ENCODE results near the gene SH3TC1.

- no peak for TF ChIP-seq CTCF (optimal IDR thresholded peaks at IDR 0.05 in 1 of 3, IDR thresholded peaks at IDR 0.05 in 1 of 3, conservative IDR thresholded peaks at IDR 0.05 in 1 of 3; ENCODE audit: extremely low read depth in 1 of 3, insufficient read depth in 2 of 3, low read length in 3 of 3)
- no peak for TF ChIP-seq EZH2 (IDR thresholded peaks at IDR 0.05; ENCODE audit: low read length)
Observed at GRCh38 chr4:8182294-8182693, 16.8 kb upstream of the SH3TC1 start.

Data from keratinocyte (primary cell).